ENCODE measurements around the gene MISP. TPM values are rescaled to one million over a fixed set of nuclear protein-coding genes. Genes with fewer than 3 reads are reported as not detected.

Gene MISP
- total and polyA plus RNA-seq, 2 of the 13 experiments (the other 11 are each of a cell fraction or from before 2014, with no cell fraction given), result 0.67 to 1.3 TPM

DNA sequence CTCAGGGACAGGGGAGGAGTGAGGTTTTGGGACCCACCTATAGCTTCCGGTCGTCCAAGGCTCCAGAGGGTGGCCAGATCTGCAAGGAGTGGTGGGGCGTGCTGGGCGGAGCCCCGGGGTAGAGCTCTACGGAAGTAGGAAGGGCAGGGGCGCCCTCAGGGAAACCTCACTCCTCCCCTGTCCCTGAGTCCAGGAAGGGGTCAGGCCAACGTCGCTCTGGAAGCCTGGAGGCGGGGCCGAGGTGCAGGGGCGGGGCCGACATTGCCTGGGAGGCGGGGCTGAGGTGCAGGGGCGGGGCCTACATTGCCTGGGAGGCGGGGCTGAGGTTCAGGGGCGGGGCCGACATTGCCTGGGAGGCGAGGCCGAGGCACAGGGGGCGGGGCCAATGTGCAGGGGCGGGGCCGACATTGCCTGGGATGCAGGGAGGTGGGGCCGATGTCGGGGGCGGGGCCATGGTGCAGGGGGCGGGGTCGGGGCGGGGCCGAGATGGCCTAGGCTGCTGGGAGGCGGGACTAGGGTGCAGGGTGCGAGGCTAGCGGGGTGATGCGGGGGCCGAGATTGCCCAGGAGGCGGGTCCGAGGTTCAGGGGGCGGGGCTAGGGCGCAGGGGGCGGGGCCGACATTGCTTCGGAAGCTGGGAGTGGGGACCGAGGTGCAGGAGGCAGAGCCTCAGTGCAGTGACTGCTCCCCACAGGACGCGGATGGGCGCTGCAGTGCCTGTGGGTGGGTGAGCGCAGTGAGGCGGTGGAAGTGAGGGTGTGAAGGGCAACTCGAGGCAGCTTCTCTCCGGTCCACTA, 47.1 kb upstream of the MISP start (continued):
- TF ChIP-seq, protein P1, sequence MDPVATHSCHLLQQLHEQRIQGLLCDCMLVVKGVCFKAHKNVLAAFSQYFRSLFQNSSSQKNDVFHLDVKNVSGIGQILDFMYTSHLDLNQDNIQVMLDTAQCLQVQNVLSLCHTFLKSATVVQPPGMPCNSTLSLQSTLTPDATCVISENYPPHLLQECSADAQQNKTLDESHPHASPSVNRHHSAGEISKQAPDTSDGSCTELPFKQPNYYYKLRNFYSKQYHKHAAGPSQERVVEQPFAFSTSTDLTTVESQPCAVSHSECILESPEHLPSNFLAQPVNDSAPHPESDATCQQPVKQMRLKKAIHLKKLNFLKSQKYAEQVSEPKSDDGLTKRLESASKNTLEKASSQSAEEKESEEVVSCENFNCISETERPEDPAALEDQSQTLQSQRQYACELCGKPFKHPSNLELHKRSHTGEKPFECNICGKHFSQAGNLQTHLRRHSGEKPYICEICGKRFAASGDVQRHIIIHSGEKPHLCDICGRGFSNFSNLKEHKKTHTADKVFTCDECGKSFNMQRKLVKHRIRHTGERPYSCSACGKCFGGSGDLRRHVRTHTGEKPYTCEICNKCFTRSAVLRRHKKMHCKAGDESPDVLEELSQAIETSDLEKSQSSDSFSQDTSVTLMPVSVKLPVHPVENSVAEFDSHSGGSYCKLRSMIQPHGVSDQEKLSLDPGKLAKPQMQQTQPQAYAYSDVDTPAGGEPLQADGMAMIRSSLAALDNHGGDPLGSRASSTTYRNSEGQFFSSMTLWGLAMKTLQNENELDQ (CRISPR knock-in tag; IDR thresholded peaks at IDR 0.05; ENCODE audit: borderline replicate concordance), result no peak
- TF ChIP-seq GATA4 (IDR thresholded peaks at IDR 0.05; ENCODE audit: borderline replicate concordance, low read depth) (peak; percentile 57; the same call in 1 of the 2 replicates), GABPB1 (CRISPR knock-in tag; IDR thresholded peaks at IDR 0.05) (peak; percentile 79), KLF12 (CRISPR knock-in tag; IDR thresholded peaks at IDR 0.05; ENCODE audit: borderline replicate concordance) (peak; percentile 21; the same call in 1 of the 2 replicates), ZNF143 (CRISPR knock-in tag; IDR thresholded peaks at IDR 0.05) (0 out of 2 replicates have a peak, but pooled peaks have one; percentile 16), ZNF317 (CRISPR knock-in tag; IDR thresholded peaks at IDR 0.05) (no peak), ARID2 (CRISPR knock-in tag; IDR thresholded peaks at IDR 0.05; ENCODE audit: borderline replicate concordance) (peak; percentile 61; the same call in 1 of the 2 replicates), POLR2A (IDR thresholded peaks at IDR 0.05; ENCODE audit: insufficient read depth in 1 of 2, low read depth in 2 of 2, low read length in 2 of 2) (peak; percentile 93 to 100), ERF (CRISPR knock-in tag; IDR thresholded peaks at IDR 0.05) (peak; percentile 40), SP2 (CRISPR knock-in tag; IDR thresholded peaks at IDR 0.05) (0 out of 2 replicates have a peak, but pooled peaks have one; percentile 43), TEAD3 (CRISPR knock-in tag; optimal IDR thresholded peaks at IDR 0.05; ENCODE audit: borderline replicate concordance) (peak; percentile 62), SOX6 (IDR thresholded peaks at IDR 0.05) (no peak), SOX6 (CRISPR knock-in tag; IDR thresholded peaks at IDR 0.05) (0 out of 2 replicates have a peak, but pooled peaks have one; percentile 42), ETV5 (CRISPR knock-in tag; IDR thresholded peaks at IDR 0.05; ENCODE audit: borderline replicate concordance) (peak; percentile 87), MEIS2 (CRISPR knock-in tag; IDR thresholded peaks at IDR 0.05) (0 out of 2 replicates have a peak, but pooled peaks have one; percentile 38), TAF1 (CRISPR knock-in tag; IDR thresholded peaks at IDR 0.05) (peak; percentile 86), ZFY (CRISPR knock-in tag; IDR thresholded peaks at IDR 0.05) (peak; percentile 63), ZNF333 (CRISPR knock-in tag; IDR thresholded peaks at IDR 0.05; ENCODE audit: borderline replicate concordance) (peak; percentile 51; the same call in 1 of the 2 replicates), MAZ (IDR thresholded peaks at IDR 0.05; ENCODE audit: borderline replicate concordance, low read depth, low read length) (peak; percentile 61), MAZ (CRISPR knock-in tag; IDR thresholded peaks at IDR 0.05; ENCODE audit: low read depth) (peak; percentile 3)
- TF ChIP-seq, protein P2, sequence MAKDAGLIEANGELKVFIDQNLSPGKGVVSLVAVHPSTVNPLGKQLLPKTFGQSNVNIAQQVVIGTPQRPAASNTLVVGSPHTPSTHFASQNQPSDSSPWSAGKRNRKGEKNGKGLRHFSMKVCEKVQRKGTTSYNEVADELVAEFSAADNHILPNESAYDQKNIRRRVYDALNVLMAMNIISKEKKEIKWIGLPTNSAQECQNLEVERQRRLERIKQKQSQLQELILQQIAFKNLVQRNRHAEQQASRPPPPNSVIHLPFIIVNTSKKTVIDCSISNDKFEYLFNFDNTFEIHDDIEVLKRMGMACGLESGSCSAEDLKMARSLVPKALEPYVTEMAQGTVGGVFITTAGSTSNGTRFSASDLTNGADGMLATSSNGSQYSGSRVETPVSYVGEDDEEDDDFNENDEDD (CRISPR knock-in tag; IDR thresholded peaks at IDR 0.05; ENCODE audit: borderline replicate concordance), result peak; percentile 47; the same call in 1 of the 2 replicates
- TF ChIP-seq, protein P3, sequence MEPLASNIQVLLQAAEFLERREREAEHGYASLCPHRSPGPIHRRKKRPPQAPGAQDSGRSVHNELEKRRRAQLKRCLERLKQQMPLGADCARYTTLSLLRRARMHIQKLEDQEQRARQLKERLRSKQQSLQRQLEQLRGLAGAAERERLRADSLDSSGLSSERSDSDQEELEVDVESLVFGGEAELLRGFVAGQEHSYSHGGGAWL (CRISPR knock-in tag; IDR thresholded peaks at IDR 0.05), result 0 out of 2 replicates have a peak, but pooled peaks have one; percentile 44
- TF ChIP-seq, protein P4, sequence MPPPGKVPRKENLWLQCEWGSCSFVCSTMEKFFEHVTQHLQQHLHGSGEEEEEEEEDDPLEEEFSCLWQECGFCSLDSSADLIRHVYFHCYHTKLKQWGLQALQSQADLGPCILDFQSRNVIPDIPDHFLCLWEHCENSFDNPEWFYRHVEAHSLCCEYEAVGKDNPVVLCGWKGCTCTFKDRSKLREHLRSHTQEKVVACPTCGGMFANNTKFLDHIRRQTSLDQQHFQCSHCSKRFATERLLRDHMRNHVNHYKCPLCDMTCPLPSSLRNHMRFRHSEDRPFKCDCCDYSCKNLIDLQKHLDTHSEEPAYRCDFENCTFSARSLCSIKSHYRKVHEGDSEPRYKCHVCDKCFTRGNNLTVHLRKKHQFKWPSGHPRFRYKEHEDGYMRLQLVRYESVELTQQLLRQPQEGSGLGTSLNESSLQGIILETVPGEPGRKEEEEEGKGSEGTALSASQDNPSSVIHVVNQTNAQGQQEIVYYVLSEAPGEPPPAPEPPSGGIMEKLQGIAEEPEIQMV (CRISPR knock-in tag; IDR thresholded peaks at IDR 0.05; ENCODE audit: low read depth), result no peak

All from HepG2 (cell line).